Gastrocnemius medialis (tissue), 4 donors: ENCODE results near the gene OSBPL2.

Experiments used
- POLR2A ChIP-seq, 2 donors: fragments of 450-650 bp; IDR thresholded peaks; one replicate each; pipeline ENCODE4 v1.6.1; 2017; ENCODE audit warnings: antibody characterized with exemption in 2 of 2, mild to moderate bottlenecking in 2 of 2, moderate library complexity in 2 of 2
- TF ChIP-seq, protein P1 (sequence below), 5 experiments: fragments of 450-650 bp in 3 of 5; fragments of 200-600 bp in 2 of 5; sonication (generic) in 2 of 5; IDR thresholded peaks in 4 of 5; conservative IDR thresholded peaks in 1 of 5; 1 replicate in 4 of 5; 2 replicates in 1 of 5; pipeline ENCODE4 v1.5.1; 2016 to 2019; ENCODE audit warnings: antibody characterized with exemption in 5 of 5, mild to moderate bottlenecking in 3 of 5, moderate library complexity in 3 of 5

DNA sequence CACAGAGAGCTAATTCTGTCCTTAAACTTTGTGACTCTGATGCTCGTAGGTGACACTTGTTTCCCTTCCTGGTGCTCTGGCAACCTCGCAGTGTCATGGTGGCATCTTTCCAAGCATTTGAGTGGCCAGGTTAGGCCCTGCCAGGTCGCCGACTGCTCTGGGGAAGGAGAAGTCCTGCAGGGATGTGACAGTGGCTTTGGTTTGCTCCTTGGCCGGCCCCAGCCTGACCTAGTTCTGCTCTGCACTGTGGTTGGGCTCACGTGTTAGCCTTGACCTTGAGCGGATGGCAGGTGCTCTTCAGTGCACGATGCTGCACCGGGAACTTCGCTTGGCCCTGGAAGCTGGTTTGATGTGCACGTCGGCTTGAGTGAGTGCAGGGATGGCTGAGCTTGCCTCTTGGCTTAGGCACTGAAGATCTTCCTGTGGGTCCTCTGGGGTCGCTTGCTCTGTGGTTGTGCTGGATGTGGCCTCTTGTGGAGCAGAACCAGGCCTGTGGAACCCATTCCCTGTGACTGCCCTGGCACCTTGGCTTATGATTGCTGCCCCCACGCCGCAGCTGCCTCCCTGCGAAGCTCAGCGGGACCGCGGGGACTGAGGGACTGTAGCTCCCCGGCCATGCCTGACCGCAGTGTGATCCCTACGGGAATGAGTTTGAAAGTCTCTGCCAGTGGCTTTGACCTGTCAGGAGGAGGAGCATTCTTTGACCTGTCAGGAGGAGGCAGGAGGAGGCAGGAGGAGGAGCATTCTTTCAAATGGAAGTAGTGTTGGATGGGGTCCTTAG, 8.7 kb downstream of the OSBPL2 start:
- TF ChIP-seq, protein P1, sequence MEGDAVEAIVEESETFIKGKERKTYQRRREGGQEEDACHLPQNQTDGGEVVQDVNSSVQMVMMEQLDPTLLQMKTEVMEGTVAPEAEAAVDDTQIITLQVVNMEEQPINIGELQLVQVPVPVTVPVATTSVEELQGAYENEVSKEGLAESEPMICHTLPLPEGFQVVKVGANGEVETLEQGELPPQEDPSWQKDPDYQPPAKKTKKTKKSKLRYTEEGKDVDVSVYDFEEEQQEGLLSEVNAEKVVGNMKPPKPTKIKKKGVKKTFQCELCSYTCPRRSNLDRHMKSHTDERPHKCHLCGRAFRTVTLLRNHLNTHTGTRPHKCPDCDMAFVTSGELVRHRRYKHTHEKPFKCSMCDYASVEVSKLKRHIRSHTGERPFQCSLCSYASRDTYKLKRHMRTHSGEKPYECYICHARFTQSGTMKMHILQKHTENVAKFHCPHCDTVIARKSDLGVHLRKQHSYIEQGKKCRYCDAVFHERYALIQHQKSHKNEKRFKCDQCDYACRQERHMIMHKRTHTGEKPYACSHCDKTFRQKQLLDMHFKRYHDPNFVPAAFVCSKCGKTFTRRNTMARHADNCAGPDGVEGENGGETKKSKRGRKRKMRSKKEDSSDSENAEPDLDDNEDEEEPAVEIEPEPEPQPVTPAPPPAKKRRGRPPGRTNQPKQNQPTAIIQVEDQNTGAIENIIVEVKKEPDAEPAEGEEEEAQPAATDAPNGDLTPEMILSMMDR (IDR thresholded peaks at IDR 0.05 in 4 of 5, conservative IDR thresholded peaks at IDR 0.05 in 1 of 5): no peak
- peak in 1 of 2 donors; percentile 16 for TF ChIP-seq POLR2A (IDR thresholded peaks at IDR 0.05)
